Measurements from ENCODE around the gene CDK14. TPM values are rescaled to one million over a fixed set of nuclear protein-coding genes. Genes with fewer than 3 reads are reported as not detected.
A peak's percentile ranks its signal among the peaks of the same experiment; 100 is the strongest.

CDK14 gene
- total RNA-seq, 1 donor from 2014 or later: 6.4 TPM

DNA sequence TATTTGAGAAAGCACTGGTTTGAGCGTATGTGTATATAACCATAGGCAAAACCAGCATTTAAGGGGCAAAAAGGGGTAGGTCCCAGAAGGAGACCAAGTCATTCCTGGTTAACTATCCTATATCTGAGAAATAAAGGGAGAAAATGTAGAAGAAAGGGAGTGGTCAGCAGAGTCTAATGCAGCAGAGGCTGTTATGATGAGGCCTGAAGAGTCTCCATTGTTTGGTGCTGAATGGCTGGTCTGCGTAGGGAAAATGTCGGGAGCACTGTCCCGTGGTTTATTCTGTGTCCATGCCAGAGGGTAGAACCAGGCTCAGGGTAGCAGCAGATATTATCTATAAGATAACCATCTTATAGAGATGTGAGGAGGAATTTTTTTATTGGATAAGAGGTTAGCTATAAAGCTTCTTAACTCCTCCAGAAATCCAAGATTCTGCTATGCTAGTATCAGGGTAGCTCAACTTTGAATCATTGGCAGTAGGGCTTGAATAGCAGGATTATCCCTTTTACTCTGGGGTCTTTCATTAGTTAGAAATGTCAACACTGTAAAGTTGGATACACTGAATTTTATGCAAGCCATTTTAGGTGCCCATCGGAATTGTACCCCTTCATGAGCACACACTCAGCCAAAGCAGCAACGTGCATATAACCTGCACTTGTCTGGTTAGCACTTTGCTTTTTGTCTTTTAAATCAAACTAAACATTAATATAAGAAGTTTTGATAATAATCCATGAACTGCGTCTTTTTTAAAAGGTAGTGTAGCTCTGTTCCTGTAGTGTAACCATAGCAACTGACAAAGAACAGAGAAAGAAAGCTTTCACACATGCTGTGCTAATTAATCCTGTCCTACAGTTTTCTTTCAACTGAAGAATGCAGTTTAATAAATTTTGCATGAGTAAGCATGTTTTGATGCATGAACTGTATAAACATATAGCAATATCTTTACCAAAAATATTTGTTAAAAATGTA lies 356.1 kb downstream of the CDK14 start:
- TF ChIP-seq, protein P1, sequence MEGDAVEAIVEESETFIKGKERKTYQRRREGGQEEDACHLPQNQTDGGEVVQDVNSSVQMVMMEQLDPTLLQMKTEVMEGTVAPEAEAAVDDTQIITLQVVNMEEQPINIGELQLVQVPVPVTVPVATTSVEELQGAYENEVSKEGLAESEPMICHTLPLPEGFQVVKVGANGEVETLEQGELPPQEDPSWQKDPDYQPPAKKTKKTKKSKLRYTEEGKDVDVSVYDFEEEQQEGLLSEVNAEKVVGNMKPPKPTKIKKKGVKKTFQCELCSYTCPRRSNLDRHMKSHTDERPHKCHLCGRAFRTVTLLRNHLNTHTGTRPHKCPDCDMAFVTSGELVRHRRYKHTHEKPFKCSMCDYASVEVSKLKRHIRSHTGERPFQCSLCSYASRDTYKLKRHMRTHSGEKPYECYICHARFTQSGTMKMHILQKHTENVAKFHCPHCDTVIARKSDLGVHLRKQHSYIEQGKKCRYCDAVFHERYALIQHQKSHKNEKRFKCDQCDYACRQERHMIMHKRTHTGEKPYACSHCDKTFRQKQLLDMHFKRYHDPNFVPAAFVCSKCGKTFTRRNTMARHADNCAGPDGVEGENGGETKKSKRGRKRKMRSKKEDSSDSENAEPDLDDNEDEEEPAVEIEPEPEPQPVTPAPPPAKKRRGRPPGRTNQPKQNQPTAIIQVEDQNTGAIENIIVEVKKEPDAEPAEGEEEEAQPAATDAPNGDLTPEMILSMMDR (conservative IDR thresholded peaks at IDR 0.05; ENCODE audit: low read depth, low read length): no peak
- no peak for DNase-seq (ENCODE audit: low read depth)

DNA sequence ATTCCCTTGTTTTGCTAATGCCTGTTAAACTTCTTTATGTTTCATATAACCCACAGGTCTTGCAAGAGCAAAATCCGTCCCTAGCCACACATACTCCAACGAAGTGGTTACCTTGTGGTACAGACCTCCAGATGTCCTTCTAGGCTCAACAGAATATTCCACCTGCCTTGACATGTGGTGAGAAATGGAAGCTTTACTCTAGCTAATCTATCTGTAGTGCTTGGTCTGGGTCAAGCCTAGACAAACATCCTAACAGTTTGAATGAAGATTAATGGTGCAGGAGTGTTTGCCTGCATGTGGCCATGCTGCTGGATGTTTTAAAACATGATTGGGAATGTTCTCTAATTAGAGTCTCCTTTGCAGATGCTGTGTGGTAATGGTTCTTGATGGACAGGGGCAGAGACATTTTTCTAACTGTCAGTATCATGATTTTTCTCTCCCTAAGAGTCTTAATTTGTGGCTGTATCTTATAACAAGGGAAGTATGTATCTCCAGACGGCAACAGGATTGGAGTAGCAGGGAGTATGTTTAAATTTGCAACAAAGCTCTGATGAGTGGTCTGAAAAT lies 359.6 kb downstream of the CDK14 start:
- DNase-seq (ENCODE audit: low read depth): no peak
- H3K4me3 ChIP-seq (ENCODE audit: low read depth, low read length): no peak overlapping the region
- TF ChIP-seq, protein P1 (conservative IDR thresholded peaks at IDR 0.05; ENCODE audit: low read depth, low read length): no peak

More for the DNA sequence above, 356.1 kb downstream of the CDK14 start:
- no peak overlapping the region for H3K4me3 ChIP-seq (ENCODE audit: low read depth, low read length)

DNA sequence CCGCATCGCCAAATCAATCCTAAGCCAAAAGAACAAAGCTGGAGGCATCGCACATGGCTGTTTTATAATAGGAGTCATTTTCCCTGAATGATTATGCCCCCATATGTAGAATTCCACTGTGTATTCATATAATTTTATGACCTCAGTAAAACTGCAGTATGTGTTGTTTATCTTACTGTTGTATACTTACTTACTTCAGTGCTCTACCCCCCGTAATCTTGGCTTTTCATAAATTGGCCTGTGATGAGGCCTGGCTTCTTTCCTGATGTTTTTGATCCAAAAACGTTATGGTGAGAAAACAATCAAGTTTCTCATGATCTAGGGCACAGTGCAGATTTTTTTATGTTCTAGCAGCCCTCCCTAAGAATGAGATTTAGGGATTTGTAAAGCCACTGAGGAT lies 361.8 kb downstream of the CDK14 start:
- DNase-seq (ENCODE audit: low read depth): no peak
- TF ChIP-seq, protein P1 (conservative IDR thresholded peaks at IDR 0.05; ENCODE audit: low read depth, low read length): no peak
- H3K4me3 ChIP-seq (ENCODE audit: low read depth, low read length): no peak overlapping the region

DNA sequence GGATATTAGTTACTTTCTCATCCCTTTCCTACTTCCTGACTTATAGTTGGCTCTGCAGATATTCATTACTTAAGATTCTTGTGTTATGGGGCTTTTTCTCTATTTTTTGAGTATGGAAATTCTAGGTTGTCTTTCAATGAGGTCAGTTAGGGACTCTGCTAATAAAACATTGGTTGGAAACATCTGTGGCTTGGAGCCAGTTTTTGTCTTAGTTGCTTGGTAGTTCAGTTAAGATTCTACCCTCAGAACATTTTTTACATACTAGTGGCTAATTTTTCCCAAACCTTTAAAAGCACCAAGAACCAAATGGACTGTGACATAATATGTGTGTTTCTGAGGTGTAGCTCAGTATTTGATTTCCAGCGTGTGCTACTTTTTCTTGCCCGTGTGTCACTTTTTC lies 362.5 kb downstream of the CDK14 start:
- TF ChIP-seq, protein P1 (conservative IDR thresholded peaks at IDR 0.05; ENCODE audit: low read depth, low read length): no peak
- DNase-seq (ENCODE audit: low read depth): peak; percentile 37
- H3K4me3 ChIP-seq (ENCODE audit: low read depth, low read length): no peak overlapping the region

DNA sequence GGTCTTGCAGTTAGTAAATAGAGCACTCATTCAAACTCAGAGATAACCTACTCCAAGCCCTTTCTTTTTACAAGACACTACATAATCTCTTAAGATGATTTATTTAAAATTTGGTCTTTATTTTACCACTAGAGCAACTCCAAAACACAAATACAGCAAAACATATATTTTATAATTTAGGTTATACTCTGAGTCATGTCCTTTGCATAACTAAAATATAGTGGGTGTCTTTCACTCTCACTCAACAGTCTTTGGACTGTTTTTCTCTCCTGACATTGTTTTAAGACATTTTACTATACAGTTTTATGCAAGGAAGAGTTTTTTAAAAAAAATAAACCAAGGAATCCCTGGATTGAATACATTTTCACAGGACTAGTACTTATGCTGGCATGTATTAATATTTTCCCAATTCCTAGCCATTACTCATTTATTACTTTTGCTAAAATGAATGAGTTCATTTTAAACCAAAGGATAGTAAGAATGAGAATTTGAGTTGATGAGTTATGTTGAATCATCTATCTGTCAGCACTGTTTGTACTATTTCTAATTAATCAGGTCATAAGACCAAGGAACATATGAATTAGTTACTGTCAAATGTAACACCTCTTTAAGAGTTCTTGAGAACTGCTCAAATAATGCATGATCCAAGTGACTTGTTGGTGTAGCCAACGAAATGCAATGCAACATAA lies 365.1 kb downstream of the CDK14 start:
- no peak overlapping the region for H3K4me3 ChIP-seq (ENCODE audit: low read depth, low read length)
- DNase-seq (ENCODE audit: low read depth): no peak
- TF ChIP-seq, protein P1 (conservative IDR thresholded peaks at IDR 0.05; ENCODE audit: low read depth, low read length): no peak

DNA sequence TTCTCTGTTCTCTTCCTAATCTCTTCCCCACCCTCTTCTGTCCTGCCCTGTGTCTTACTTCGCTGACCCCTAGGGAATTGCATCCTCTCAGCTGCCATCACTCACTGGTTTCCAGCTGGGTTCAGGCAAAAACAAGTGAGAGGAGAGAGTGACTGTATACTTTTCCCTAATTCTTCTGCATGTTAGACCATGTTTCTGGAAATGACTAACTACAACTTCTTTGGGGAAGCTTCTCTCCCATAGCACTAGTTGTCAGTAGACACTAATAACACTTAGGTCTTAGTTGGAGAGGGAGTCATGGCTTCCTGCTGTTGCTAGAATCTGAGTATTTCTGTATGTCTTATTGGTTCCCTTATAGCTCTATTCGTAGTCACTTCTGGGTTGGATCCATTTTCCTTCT lies 369.1 kb downstream of the CDK14 start:
- DNase-seq (ENCODE audit: low read depth): no peak
- TF ChIP-seq, protein P1 (conservative IDR thresholded peaks at IDR 0.05; ENCODE audit: low read depth, low read length): no peak
- H3K4me3 ChIP-seq (ENCODE audit: low read depth, low read length): no peak overlapping the region
